ENCODE measurements around the gene CPOX.

CPOX gene

GRCh38 chr3:98551754-98552153 lies 41.7 kb downstream of the CPOX start:
- Histone ChIP-seq H3K9me2 (replicated peaks; ENCODE audit: insufficient read depth, low read length) (no peaks in the 10 kb centered on the region), H3K36me3 (replicated peaks; ENCODE audit: insufficient read depth, low read length) (no peaks in the 10 kb centered on the region), H3K79me2 (ENCODE audit: low read length) (no peaks in the 10 kb centered on the region), H3K4me3 (ENCODE audit: low read length) (no peak overlapping the region), H3K4me2 (ENCODE audit: low read depth, low read length) (no peak overlapping the region), H3K27ac (ENCODE audit: low read length) (no peak overlapping the region), H3K9ac (ENCODE audit: low read length) (no peak overlapping the region), H3K9me3 (replicated peaks; ENCODE audit: insufficient read depth, low read length) (no peaks in the 10 kb centered on the region), H3K27me3 (replicated peaks; ENCODE audit: insufficient read depth, low read length) (no peaks in the 10 kb centered on the region), H2AFZ (ENCODE audit: low read length) (no peak overlapping the region), H3K4me1 (ENCODE audit: low read length) (peaks cover 10% of the 10 kb centered on the region), H4K20me1 (ENCODE audit: insufficient read depth, low read length) (no peaks in the 10 kb centered on the region), H3F3A (ENCODE audit: insufficient read depth, low read length) (peaks cover 22% of the 10 kb centered on the region)
- no peak for TF ChIP-seq EZH2phosphoT487 (IDR thresholded peaks at IDR 0.05; ENCODE audit: low read length)
- TF ChIP-seq EZH2 (optimal IDR thresholded peaks at IDR 0.05; ENCODE audit: low read depth, low read length): no peak
- no peak for TF ChIP-seq CTCF (IDR thresholded peaks at IDR 0.05; ENCODE audit: low read length)
- DNase-seq: no peak

DNA sequence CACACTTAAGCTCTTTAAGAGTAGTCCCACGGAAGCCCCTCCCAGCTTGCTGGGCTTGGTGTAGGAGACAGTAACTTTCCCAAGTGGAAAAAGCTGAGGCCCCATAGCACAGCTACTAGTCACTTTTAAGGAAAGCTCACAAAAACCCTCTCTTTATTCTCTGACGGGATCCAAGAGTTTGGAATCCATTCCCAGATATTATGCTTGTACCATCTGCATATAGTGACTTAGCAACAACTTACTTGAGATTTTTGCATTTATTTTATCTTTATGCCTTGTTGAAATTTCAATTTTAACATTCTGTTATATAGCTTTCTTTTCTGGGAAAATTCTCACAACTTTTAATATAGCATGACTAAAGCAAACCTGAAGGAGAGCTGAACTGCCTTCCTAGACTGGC lies 42.2 kb downstream of the CPOX start:
- Histone ChIP-seq H3K4me1 (ENCODE audit: low read length) (peaks cover 10% of the 10 kb centered on the region), H4K20me1 (ENCODE audit: insufficient read depth, low read length) (no peaks in the 10 kb centered on the region), H3K27me3 (replicated peaks; ENCODE audit: insufficient read depth, low read length) (no peaks in the 10 kb centered on the region), H3K4me3 (ENCODE audit: low read length) (no peak overlapping the region), H2AFZ (ENCODE audit: low read length) (no peak overlapping the region), H3K9ac (ENCODE audit: low read length) (no peak overlapping the region), H3K9me3 (replicated peaks; ENCODE audit: insufficient read depth, low read length) (no peaks in the 10 kb centered on the region), H3K9me2 (replicated peaks; ENCODE audit: insufficient read depth, low read length) (no peaks in the 10 kb centered on the region), H3K36me3 (replicated peaks; ENCODE audit: insufficient read depth, low read length) (no peaks in the 10 kb centered on the region), H3F3A (ENCODE audit: insufficient read depth, low read length) (peaks cover 19% of the 10 kb centered on the region), H3K27ac (ENCODE audit: low read length) (no peak overlapping the region), H3K4me2 (ENCODE audit: low read depth, low read length) (no peak overlapping the region), H3K79me2 (ENCODE audit: low read length) (no peaks in the 10 kb centered on the region)
- TF ChIP-seq CTCF (IDR thresholded peaks at IDR 0.05; ENCODE audit: low read length): no peak
- TF ChIP-seq EZH2phosphoT487 (IDR thresholded peaks at IDR 0.05; ENCODE audit: low read length): no peak
- TF ChIP-seq EZH2 (optimal IDR thresholded peaks at IDR 0.05; ENCODE audit: low read depth, low read length): no peak
- DNase-seq: no peak

GRCh38 chr3:98550833-98551232 lies 42.6 kb downstream of the CPOX start:
- Histone ChIP-seq H2AFZ (ENCODE audit: low read length) (no peak overlapping the region), H3K4me1 (ENCODE audit: low read length) (peaks cover 13% of the 10 kb centered on the region), H3K9me3 (replicated peaks; ENCODE audit: insufficient read depth, low read length) (no peaks in the 10 kb centered on the region), H3K27ac (ENCODE audit: low read length) (no peak overlapping the region), H3K79me2 (ENCODE audit: low read length) (no peaks in the 10 kb centered on the region), H3K4me2 (ENCODE audit: low read depth, low read length) (no peak overlapping the region), H3K36me3 (replicated peaks; ENCODE audit: insufficient read depth, low read length) (no peaks in the 10 kb centered on the region), H4K20me1 (ENCODE audit: insufficient read depth, low read length) (no peaks in the 10 kb centered on the region), H3F3A (ENCODE audit: insufficient read depth, low read length) (peaks cover 19% of the 10 kb centered on the region), H3K4me3 (ENCODE audit: low read length) (no peak overlapping the region), H3K9me2 (replicated peaks; ENCODE audit: insufficient read depth, low read length) (no peaks in the 10 kb centered on the region), H3K27me3 (replicated peaks; ENCODE audit: insufficient read depth, low read length) (no peaks in the 10 kb centered on the region), H3K9ac (ENCODE audit: low read length) (no peak overlapping the region)
- TF ChIP-seq EZH2phosphoT487 (IDR thresholded peaks at IDR 0.05; ENCODE audit: low read length) (no peak), EZH2 (optimal IDR thresholded peaks at IDR 0.05; ENCODE audit: low read depth, low read length) (no peak), CTCF (IDR thresholded peaks at IDR 0.05; ENCODE audit: low read length) (no peak)
- no peak for DNase-seq
